Dermis blood vessel endothelial cell (primary cell): ENCODE measurements around the gene NR3C2. TPM values are rescaled to one million over a fixed set of nuclear protein-coding genes. Genes with fewer than 3 reads are reported as not detected.
"Not testable (repeated sequence)": the region's sequence is repeated elsewhere in the genome, so short reads cannot be mapped to it uniquely, and the experiment has no call there.

Experiments
- DNase-seq: peaks from one replicate; pipeline ENCODE4 v3.0.0; 2010
- total RNA-seq: library from RNA; depleted of rRNA; stranded (reverse); fragments of >200 nt; gene quantifications from 2 replicates; pipeline ENCODE4 v1.2.3, GENCODE V29; 2014

NR3C2 gene
- total RNA-seq, 1 donor from 2014 or later: 9.9 TPM

GRCh38 chr4:148097801-148098200 lies 344.4 kb downstream of the NR3C2 start:
- no peak for DNase-seq

DNA sequence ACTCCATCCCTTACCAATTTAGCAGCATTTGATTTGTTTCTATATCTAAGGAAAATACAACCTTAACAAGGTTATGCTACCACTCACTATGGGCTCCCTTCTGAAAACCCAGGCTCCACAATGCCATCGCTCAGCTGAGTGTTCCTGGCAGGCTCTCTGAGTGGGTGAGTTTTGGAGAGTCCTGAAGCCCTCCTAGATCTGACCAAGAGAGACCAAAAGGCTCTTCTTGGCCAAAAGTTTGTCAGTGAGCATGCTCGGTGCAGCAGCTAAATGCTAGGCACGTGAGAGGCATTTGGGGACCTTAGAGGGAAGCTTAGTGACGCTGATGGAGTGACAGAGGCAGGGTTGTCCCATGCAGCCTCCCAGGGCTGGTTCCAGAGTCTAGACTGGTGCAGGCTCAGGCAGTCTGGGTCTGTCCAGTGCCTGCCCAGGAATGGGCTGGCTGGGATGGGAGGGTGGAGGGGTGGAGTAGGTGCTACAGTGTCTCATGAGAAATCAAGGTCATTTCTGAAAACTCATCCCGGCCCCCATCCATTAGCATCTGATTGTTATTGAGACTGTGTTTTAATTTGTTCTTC lies 346.8 kb downstream of the NR3C2 start:
- DNase-seq: no peak

- DNase-seq: no peak
These were observed 348.1 kb downstream of the NR3C2 start for GRCh38 chr4:148094149-148094548.

- no peak for DNase-seq
These were observed 349.1 kb downstream of the NR3C2 start for GRCh38 chr4:148093065-148093464.

DNA sequence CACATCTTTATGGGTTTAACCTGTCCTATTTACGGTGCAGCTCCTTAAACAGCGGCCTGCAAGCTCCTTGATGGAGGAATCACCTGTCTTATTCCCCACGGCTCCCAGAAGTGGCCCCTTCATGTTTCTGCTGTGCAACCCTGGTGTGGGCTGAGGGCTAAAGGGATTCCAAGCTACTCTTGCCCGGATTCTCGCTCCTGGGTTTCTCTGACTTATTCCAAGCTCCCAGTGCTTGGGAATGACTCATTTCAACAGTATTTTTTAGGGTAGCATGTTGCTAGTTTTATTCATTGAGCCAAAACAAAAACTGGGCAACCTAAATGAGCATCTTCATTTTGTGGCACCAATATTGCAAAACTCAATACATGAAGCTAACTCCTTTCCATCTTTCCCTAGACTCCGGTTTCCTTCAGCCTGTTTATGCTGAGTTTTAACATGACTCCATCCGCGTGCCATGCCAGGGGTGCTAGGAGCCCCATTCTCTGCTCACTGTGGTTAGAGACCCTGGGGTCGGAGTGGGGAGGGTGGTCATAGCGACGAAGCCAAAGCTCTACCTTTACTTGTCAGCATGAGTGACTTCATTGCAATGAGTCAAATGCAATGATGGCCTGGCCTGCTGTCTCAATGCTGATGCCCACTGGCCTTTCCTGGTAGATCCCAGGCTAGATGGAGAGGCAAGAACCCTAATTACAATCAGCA lies 349.7 kb downstream of the NR3C2 start:
- no peak for DNase-seq

DNA sequence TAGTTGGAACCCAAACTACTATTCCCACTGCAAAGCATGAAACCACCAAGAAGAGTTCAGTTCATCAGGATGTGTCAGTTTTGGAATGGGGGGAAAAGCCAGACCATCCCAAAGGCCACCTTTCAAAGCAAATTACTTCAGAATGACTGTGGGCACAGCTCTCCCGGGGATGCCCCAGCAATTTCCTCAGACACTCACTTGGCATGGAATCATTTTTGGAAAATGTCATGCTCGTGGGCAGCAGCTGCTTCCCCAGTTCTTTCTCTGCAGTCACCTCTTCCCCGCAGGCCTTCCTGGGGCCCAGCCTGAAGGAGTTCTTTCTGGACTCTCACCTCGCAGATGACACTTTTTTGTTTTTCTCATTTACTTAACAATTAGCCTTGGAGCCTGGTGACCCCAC lies 350.3 kb downstream of the NR3C2 start:
- DNase-seq: no peak

- no peak for DNase-seq
These were observed 351.4 kb downstream of the NR3C2 start for GRCh38 chr4:148090503-148091476.

DNA sequence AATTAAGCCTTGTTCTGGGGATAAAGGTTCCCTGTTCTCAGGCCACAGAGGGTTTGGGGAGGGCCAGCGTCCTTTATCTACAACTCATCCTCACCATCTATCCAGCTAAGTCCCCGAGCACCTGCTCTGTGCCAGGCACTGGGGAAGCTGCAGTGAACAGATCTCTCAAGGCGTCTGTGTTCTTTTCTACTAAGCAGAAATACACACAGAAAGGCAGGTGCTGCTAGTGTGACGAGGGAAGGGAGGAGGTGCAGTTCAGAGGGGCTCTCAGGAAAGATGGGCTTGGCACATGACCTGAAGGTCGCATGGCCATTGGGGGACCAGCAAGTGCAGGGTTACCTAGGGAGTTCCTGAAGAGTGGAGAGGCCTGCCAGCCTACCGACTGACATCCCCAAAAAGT lies 352.2 kb downstream of the NR3C2 start:
- DNase-seq: no peak

DNA sequence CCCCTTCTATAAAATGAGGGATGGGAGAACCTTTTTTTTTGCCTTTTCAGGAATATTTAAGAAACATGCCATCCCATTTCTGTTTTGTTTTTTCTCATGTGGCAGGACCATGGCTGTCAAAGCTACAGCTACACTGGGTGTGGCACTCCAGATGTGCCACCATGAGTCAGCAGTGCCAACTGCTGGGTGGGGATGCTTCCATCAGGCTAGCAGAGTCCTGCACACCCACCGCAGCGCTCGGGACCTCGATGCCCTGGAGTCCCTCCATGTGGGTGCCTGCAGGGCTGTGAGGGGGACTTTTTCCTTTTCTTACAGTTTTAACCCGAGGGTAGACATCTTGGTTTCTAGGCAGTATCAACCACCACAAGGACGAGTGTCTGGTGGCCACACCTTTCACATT lies 352.6 kb downstream of the NR3C2 start:
- DNase-seq: no peak

DNA sequence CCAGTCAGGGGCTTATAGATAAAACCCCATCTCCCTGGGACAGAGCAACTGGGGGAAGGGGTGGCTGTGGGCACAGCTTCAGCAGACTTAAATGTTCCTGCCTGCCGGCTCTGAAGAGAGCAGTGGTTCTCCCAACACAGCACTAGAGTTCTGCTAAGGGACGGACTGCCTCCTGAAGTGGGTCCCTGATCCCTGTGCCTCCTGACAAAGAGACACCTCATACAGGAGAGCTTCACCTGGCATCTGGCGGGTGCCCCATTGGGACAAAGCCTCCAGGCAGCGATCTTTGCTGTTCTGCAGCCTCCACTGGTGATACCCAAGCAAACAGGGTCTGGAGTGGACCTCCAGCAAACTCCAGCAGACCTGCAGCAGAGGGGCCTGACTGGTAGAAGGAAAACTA lies 359.1 kb downstream of the NR3C2 start:
- DNase-seq: not testable (repeated sequence)

DNA sequence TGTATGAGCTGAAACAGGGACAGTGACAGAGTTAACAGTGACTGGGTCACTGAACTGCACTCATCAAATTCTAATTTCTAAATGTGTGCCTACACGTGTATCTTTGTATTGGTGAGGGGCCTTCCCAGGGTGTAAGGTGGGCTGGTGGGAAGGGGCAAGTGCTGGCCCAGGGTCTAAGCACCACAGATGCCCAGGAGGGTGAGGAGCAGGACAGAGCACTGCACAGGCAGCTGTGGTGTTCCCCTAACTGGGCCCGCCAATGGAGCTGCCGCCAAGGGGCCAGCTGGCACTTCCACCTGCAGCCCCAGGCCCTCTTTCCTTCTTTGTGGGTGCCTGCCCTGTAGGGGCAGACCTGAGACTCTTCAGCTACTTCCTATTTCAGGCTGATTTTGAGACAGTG lies 360.5 kb downstream of the NR3C2 start:
- no peak for DNase-seq

- no peak for DNase-seq
These were observed 360.9 kb downstream of the NR3C2 start for GRCh38 chr4:148081267-148081666.

DNA sequence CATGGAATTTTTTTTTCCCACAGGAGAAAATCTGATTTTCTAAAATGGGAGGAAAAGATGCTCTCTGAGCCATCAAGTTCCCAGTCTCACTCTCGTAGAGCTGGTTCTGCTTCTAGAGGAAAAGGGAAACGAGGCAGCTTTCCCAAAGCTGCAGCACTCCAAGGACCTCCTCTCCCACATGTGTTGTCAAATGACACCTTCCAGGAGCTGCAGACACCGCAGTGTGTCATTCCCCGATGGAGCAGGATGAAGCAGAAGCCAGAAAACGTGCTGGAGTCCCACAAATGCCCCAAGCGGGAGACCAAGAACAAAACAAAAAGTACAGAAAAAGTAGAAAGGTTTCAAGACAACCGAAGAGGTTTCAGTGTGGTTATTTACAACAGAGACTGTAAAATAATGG lies 362.3 kb downstream of the NR3C2 start:
- no peak for DNase-seq

DNA sequence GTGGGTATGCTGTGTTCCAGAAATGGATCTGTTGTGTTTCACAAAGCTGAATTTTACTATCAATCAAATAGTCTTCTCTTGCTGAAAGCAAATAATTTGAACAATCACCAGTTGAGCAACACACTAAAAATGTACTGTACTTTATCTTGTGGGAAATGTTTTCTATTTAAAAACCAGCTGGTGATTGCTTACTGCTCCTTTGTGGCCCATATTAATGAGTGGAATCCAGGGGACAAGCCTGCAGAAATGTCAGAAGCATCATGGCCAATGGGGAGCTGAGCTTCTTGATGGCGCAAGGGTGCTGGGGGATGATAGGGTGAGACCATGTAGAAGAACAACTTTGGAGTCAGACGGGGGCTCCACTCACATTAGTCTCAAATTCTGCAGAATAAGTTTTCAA lies 364.2 kb downstream of the NR3C2 start:
- DNase-seq: no peak

- no peak for DNase-seq
These were observed 364.6 kb downstream of the NR3C2 start for GRCh38 chr4:148077581-148077980.

DNA sequence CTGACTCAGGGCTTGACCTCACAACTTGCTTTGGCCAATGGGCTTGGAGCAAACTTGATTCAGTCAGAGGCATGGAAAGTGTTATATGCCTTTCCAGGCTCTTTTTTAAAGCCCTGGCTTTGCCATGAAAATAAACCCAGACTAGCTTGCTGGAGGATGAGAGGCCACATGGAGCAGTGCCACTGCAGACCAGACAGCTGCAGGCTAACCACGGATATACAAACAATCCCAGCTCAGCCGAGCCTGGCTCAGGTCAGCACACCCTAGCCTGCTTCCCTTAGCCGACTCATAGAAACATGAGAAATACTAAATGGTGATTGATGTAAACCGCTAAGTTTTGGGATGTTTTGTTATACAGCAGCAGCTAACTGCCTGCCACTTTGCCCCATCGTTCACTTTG lies 365.2 kb downstream of the NR3C2 start:
- no peak for DNase-seq

DNA sequence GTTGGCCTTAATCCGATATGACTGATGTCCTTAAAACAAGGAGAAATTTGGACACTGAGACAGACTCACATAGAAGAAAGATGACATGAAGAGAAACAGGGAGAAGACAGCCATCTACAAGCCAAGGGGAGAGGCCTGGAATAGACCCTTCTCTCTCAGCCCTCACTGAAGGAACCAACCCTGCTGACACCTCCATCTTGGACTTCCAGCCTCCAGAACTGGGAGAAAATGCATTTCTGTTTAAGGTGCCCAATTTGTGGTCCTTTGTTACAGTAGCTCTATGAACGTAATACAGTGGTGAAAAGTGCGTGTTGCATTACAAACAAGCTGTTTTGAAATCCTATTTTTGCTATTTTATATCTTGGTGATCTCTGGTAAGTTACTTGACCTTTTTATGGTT lies 366.8 kb downstream of the NR3C2 start:
- DNase-seq: no peak

- no peak for DNase-seq
These were observed 367.8 kb downstream of the NR3C2 start for GRCh38 chr4:148074462-148074861.

- no peak for DNase-seq
These were observed 368.9 kb downstream of the NR3C2 start for GRCh38 chr4:148073349-148073748.

GRCh38 chr4:148072789-148073188 lies 369.4 kb downstream of the NR3C2 start:
- no peak for DNase-seq

GRCh38 chr4:148071009-148071408 lies 371.2 kb downstream of the NR3C2 start:
- no peak for DNase-seq

- DNase-seq: no peak
These were observed 372.4 kb downstream of the NR3C2 start for GRCh38 chr4:148069895-148070178.

GRCh38 chr4:148069086-148069894 lies 372.9 kb downstream of the NR3C2 start:
- no peak for DNase-seq
